OCI-LY1 (cell line): Measurements from ENCODE around the gene GJB4.

Experiments
- CTCF ChIP-seq: fragments of 200-600 bp; sonication (generic), shearing (Covaris generic); IDR thresholded peaks from 2 replicates; pipeline ENCODE4 v1.5.1; 2017; ENCODE audit warnings: mild to moderate bottlenecking, antibody characterized with exemption, low read length, moderate library complexity, mixed read lengths
- EZH2 ChIP-seq: fragments of 200-600 bp; sonication (generic), shearing (Covaris generic); IDR thresholded peaks from 2 replicates; pipeline ENCODE4 v1.8.0; 2017; ENCODE audit warnings: borderline replicate concordance, mixed run types, mild to moderate bottlenecking, antibody characterized with exemption, low read length, moderate library complexity, mixed read lengths

GRCh38 chr1:34768856-34769255, 9.3 kb downstream of the GJB4 start:
- TF ChIP-seq CTCF = no peak
- no peak for TF ChIP-seq EZH2
